Spleen (tissue), 7 donors: ENCODE measurements around the gene DNAH14.

Experiments used
- POLR2A ChIP-seq, 3 donors: fragments of 450-650 bp; IDR thresholded peaks; one replicate each; pipeline ENCODE4 v1.5.1; 2017; ENCODE audit warnings: antibody characterized with exemption in 3 of 3, mild to moderate bottlenecking in 1 of 3
- TF ChIP-seq, protein P1 (sequence below), 11 experiments: fragments of 200-600 bp in 7 of 11; fragments of 450-650 bp in 4 of 11; sonication (generic) in 4 of 11; IDR thresholded peaks in 8 of 11; conservative IDR thresholded peaks in 3 of 11; 1 replicate in 7 of 11; 2 replicates in 4 of 11; pipeline versions ENCODE4 v1.4.0 to v1.8.0; 2016 to 2021; ENCODE audit warnings: antibody characterized with exemption in 11 of 11, inconsistent platforms in 4 of 11, mild to moderate bottlenecking in 1 of 11
- donor health status: DM: no; HTN: no; CAD: no; lungs with moderate emphysema.
- donor health status: DM: no; HTN: no; CAD: no.
- donor health status: DM: no; HTN: no; CAD: no.

DNA sequence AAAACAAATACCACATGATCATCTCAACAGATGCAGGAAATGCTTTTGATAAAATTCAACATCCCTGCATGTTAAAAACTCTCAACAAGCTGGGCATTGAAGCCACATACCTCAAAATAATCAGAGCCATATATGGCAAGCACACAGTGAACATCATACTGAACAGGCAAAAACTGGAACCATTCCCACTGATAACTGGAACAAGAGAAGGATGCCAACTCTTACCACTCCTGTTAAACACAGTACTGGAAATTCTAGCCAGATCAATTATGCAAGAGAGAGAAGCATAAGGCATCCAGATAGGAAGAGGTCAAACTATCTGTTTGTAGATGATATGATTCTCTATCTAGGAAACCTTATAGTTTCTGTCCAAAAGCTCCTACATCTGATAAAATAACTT is 91.6 kb downstream of the DNAH14 start:
- TF ChIP-seq, protein P1, sequence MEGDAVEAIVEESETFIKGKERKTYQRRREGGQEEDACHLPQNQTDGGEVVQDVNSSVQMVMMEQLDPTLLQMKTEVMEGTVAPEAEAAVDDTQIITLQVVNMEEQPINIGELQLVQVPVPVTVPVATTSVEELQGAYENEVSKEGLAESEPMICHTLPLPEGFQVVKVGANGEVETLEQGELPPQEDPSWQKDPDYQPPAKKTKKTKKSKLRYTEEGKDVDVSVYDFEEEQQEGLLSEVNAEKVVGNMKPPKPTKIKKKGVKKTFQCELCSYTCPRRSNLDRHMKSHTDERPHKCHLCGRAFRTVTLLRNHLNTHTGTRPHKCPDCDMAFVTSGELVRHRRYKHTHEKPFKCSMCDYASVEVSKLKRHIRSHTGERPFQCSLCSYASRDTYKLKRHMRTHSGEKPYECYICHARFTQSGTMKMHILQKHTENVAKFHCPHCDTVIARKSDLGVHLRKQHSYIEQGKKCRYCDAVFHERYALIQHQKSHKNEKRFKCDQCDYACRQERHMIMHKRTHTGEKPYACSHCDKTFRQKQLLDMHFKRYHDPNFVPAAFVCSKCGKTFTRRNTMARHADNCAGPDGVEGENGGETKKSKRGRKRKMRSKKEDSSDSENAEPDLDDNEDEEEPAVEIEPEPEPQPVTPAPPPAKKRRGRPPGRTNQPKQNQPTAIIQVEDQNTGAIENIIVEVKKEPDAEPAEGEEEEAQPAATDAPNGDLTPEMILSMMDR (IDR thresholded peaks at IDR 0.05 in 8 of 11, conservative IDR thresholded peaks at IDR 0.05 in 3 of 11), result no peak
- TF ChIP-seq POLR2A (IDR thresholded peaks at IDR 0.05), result no peak
